IPS-20b (cell line): ENCODE results near the gene ANKS1B.

Source experiments
- H3K27ac ChIP-seq: one replicate; pipeline ENCODE4 v1.5.1; 2013; ENCODE audit warnings: low read length
- H3K27me3 ChIP-seq: 2 replicates; pipeline ENCODE4 v1.6.1; 2013; ENCODE audit warnings: mild to moderate bottlenecking, low read length, inconsistent platforms; ENCODE audit not compliant: insufficient read depth
- H3K36me3 ChIP-seq: 2 replicates; pipeline ENCODE4 v1.6.1; 2013; ENCODE audit warnings: low read depth, mild to moderate bottlenecking, inconsistent platforms, low read length, moderate library complexity; ENCODE audit not compliant: insufficient read depth
- H3K4me1 ChIP-seq: 2 replicates; pipeline ENCODE4 v1.6.1; 2013; ENCODE audit warnings: mild to moderate bottlenecking, control low read depth, inconsistent platforms, low read length, moderate library complexity; ENCODE audit not compliant: insufficient read depth
- H3K4me3 ChIP-seq: 2 replicates; pipeline ENCODE4 v1.5.1; 2013; ENCODE audit warnings: mild to moderate bottlenecking, low read length, inconsistent platforms
- H3K9ac ChIP-seq: 2 replicates; pipeline ENCODE4 v1.6.1; 2013; ENCODE audit warnings: low read depth, mild to moderate bottlenecking, inconsistent platforms, low read length, moderate library complexity
- H3K9me3 ChIP-seq: 2 replicates; pipeline ENCODE4 v1.6.1; 2013; ENCODE audit warnings: mild to moderate bottlenecking, low read depth, low read length, inconsistent platforms; ENCODE audit not compliant: insufficient read depth

The ANKS1B gene

GRCh38 chr12:99234702-99235101 is 750.0 kb downstream of the ANKS1B start:
- H3K9ac ChIP-seq = no peak overlapping the region
- H3K36me3 ChIP-seq = no peaks in the 10 kb centered on the region
- H3K4me3 ChIP-seq = no peak overlapping the region
- no peaks in the 10 kb centered on the region; the same call in 1 of the 2 replicates for H3K4me1 ChIP-seq
- no peak overlapping the region for H3K27ac ChIP-seq
- no peaks in the 10 kb centered on the region for H3K27me3 ChIP-seq
- H3K9me3 ChIP-seq = 0 out of 2 replicates have a peak, but pooled peaks cover 3% of the 10 kb centered on the region

- Histone ChIP-seq H3K36me3 (no peaks in the 10 kb centered on the region), H3K4me3 (no peak overlapping the region), H3K9ac (no peak overlapping the region), H3K27ac (no peak overlapping the region), H3K27me3 (no peaks in the 10 kb centered on the region), H3K9me3 (no peaks in the 10 kb centered on the region), H3K4me1 (no peaks in the 10 kb centered on the region)
Observed at GRCh38 chr12:99232324-99232723, 752.4 kb downstream of the ANKS1B start.

GRCh38 chr12:99231031-99231430 is 753.7 kb downstream of the ANKS1B start:
- Histone ChIP-seq H3K4me1 (no peaks in the 10 kb centered on the region), H3K27me3 (no peaks in the 10 kb centered on the region), H3K36me3 (no peaks in the 10 kb centered on the region), H3K9me3 (no peaks in the 10 kb centered on the region), H3K4me3 (no peak overlapping the region), H3K27ac (no peak overlapping the region), H3K9ac (no peak overlapping the region)

GRCh38 chr12:99224237-99224636 is 760.5 kb downstream of the ANKS1B start:
- Histone ChIP-seq H3K36me3 (no peaks in the 10 kb centered on the region), H3K9me3 (0 out of 2 replicates have a peak, but pooled peaks cover 4% of the 10 kb centered on the region), H3K9ac (no peak overlapping the region), H3K27me3 (no peaks in the 10 kb centered on the region), H3K4me3 (no peak overlapping the region), H3K4me1 (no peaks in the 10 kb centered on the region), H3K27ac (no peak overlapping the region)

GRCh38 chr12:99223579-99223978 is 761.2 kb downstream of the ANKS1B start:
- Histone ChIP-seq H3K9ac (no peak overlapping the region), H3K27ac (no peak overlapping the region), H3K9me3 (0 out of 2 replicates have a peak, but pooled peaks cover 4% of the 10 kb centered on the region), H3K4me1 (no peaks in the 10 kb centered on the region), H3K4me3 (no peak overlapping the region), H3K36me3 (no peaks in the 10 kb centered on the region), H3K27me3 (no peaks in the 10 kb centered on the region)

- Histone ChIP-seq H3K4me1 (no peaks in the 10 kb centered on the region), H3K9me3 (peaks cover 24% of the 10 kb centered on the region), H3K27ac (no peak overlapping the region), H3K9ac (no peak overlapping the region), H3K36me3 (no peaks in the 10 kb centered on the region), H3K27me3 (no peaks in the 10 kb centered on the region), H3K4me3 (no peak overlapping the region)
Observed at GRCh38 chr12:99213047-99213446, 771.7 kb downstream of the ANKS1B start.

- no peaks in the 10 kb centered on the region for H3K27me3 ChIP-seq
- peaks cover 24% of the 10 kb centered on the region for H3K9me3 ChIP-seq
- no peak overlapping the region for H3K27ac ChIP-seq
- H3K9ac ChIP-seq = no peak overlapping the region
- H3K4me1 ChIP-seq = no peaks in the 10 kb centered on the region
- no peaks in the 10 kb centered on the region for H3K36me3 ChIP-seq
- no peak overlapping the region for H3K4me3 ChIP-seq
Observed at GRCh38 chr12:99212275-99212674, 772.5 kb downstream of the ANKS1B start.

- peaks cover 11% of the 10 kb centered on the region for H3K9me3 ChIP-seq
- no peak overlapping the region for H3K9ac ChIP-seq
- H3K4me1 ChIP-seq = no peaks in the 10 kb centered on the region
- no peak overlapping the region for H3K27ac ChIP-seq
- no peaks in the 10 kb centered on the region for H3K36me3 ChIP-seq
- H3K27me3 ChIP-seq = no peaks in the 10 kb centered on the region
- H3K4me3 ChIP-seq = no peak overlapping the region
Observed at GRCh38 chr12:99205111-99205510, 779.6 kb downstream of the ANKS1B start.

- Histone ChIP-seq H3K4me3 (no peak overlapping the region), H3K27ac (no peak overlapping the region), H3K9ac (no peak overlapping the region), H3K4me1 (no peaks in the 10 kb centered on the region), H3K36me3 (no peaks in the 10 kb centered on the region), H3K27me3 (no peaks in the 10 kb centered on the region), H3K9me3 (no peaks in the 10 kb centered on the region)
Observed at GRCh38 chr12:99201906-99202645, 782.7 kb downstream of the ANKS1B start.

GRCh38 chr12:99200711-99201384 is 783.9 kb downstream of the ANKS1B start:
- H3K4me1 ChIP-seq = no peaks in the 10 kb centered on the region
- no peaks in the 10 kb centered on the region for H3K36me3 ChIP-seq
- no peak overlapping the region for H3K9ac ChIP-seq
- H3K9me3 ChIP-seq = no peaks in the 10 kb centered on the region
- H3K27me3 ChIP-seq = no peaks in the 10 kb centered on the region
- no peak overlapping the region for H3K4me3 ChIP-seq
- H3K27ac ChIP-seq = no peak overlapping the region

GRCh38 chr12:99195474-99195873 is 789.3 kb downstream of the ANKS1B start:
- H3K36me3 ChIP-seq = no peaks in the 10 kb centered on the region
- no peak overlapping the region; the same call in 1 of the 2 replicates for H3K4me3 ChIP-seq
- peak overlapping the region; percentile 30; the same call in 1 of the 2 replicates for H3K9ac ChIP-seq
- H3K27me3 ChIP-seq = no peaks in the 10 kb centered on the region
- H3K27ac ChIP-seq = peak overlapping the region; percentile 49
- H3K4me1 ChIP-seq = peaks cover 8% of the 10 kb centered on the region; the same call in 1 of the 2 replicates
- no peaks in the 10 kb centered on the region for H3K9me3 ChIP-seq

GRCh38 chr12:99192489-99192888 is 792.2 kb downstream of the ANKS1B start:
- Histone ChIP-seq H3K36me3 (no peaks in the 10 kb centered on the region), H3K4me3 (no peak overlapping the region), H3K27me3 (no peaks in the 10 kb centered on the region), H3K4me1 (peaks cover 8% of the 10 kb centered on the region; the same call in 1 of the 2 replicates), H3K9me3 (no peaks in the 10 kb centered on the region), H3K9ac (no peak overlapping the region), H3K27ac (no peak overlapping the region)
